ENCODE data around the gene IRF1. TPM values are rescaled to one million over a fixed set of nuclear protein-coding genes. Genes with fewer than 3 reads are reported as not detected.

The IRF1 gene
- total RNA-seq, 1 donor from 2014 or later = 75.3 TPM

DNA sequence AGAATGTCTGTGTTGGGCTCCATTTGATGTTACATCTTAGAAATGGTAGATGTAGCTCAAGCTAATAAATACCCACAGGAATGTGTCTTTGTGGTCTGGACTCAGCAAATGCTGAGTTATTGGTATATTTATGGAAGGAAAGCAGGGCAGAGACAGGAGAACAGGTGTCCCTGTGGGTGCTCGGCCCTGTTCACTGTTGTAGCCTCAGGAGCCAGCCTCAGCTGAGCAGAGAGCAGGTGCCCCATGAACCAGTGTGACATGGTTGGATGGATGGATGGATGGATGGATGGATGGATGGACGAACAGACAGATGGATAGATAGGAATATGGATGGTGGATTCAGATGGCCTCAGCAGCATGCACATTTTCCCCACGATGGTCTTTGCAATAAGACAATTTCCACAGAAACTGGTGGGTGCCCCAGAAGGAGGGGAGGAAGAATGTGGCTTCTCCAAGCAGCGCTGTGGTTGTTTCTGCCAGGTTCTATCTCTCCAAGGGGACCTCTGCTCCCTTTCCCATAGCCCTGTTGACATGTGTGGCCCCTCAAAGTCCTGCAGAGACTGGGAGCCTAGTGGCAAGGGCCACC lies 8.2 kb upstream of the IRF1 start:
- Histone ChIP-seq H3K36me3 (ENCODE audit: control insufficient read depth, insufficient read depth, low read length) (no peaks in the 10 kb centered on the region), H3K4me3 (ENCODE audit: low read depth, low read length) (no peak overlapping the region), H3K27me3 (ENCODE audit: control insufficient read depth, insufficient read depth, low read length) (no peaks in the 10 kb centered on the region)
- TF ChIP-seq CTCF (IDR thresholded peaks at IDR 0.05; ENCODE audit: insufficient read depth, low read length, poor library complexity, severe bottlenecking) = no peak
- no peak for DNase-seq (ENCODE audit: low read depth)

DNA sequence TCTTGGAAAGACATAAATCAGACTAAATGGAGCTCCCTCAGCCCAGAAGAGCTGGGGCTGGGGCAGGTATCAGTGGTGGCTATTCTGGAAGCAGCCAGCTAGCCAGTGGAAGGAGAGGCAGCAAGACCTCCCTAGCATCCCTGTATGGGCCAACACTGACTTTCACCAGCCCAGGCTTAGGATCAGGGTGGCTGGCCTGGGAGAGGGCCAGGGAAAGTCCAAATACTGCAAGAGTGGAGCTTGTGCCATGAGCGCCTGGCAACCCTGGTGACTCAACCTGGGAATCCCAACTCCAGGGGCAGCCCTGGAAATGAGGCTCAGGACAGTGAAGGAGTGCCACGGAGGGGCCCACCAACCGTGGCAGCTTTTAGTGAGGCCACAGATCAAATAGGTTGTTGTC lies 7.6 kb upstream of the IRF1 start:
- TF ChIP-seq CTCF (IDR thresholded peaks at IDR 0.05; ENCODE audit: insufficient read depth, low read length, poor library complexity, severe bottlenecking) = no peak
- no peak for DNase-seq (ENCODE audit: low read depth)
- no peaks in the 10 kb centered on the region for H3K27me3 ChIP-seq (ENCODE audit: control insufficient read depth, insufficient read depth, low read length)
- H3K4me3 ChIP-seq (ENCODE audit: low read depth, low read length) = no peak overlapping the region
- H3K36me3 ChIP-seq (ENCODE audit: control insufficient read depth, insufficient read depth, low read length) = no peaks in the 10 kb centered on the region

DNA sequence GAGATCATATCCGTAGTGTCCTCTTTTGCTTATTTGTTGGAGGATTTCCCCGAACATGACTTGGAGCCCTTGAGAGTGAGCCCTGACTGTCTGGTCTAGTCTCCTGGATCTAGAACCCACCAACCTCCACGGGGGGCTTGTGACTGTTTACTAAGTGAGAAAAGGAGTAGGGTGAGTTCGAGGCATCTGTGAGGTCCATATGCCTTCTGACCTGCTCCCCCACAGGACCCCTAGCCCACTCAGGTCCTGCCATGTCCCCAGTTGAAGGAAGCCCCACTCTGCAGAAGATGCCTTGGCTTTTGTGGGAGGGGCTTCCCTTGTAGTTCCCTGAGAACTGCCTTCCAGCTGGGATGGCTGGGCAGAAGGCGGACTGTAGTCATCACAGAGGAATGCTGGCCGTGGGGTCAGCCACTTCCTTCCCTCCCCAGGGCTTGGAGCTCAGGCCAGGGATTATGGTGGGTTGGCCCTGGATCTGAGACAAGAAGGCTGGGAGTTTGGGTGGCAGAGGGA lies 7.0 kb upstream of the IRF1 start:
- DNase-seq (ENCODE audit: low read depth) = peak; percentile 80
- no peaks in the 10 kb centered on the region for H3K36me3 ChIP-seq (ENCODE audit: control insufficient read depth, insufficient read depth, low read length)
- peak overlapping the region; percentile 52 for H3K4me3 ChIP-seq (ENCODE audit: low read depth, low read length)
- TF ChIP-seq CTCF (IDR thresholded peaks at IDR 0.05; ENCODE audit: insufficient read depth, low read length, poor library complexity, severe bottlenecking) = no peak
- H3K27me3 ChIP-seq (ENCODE audit: control insufficient read depth, insufficient read depth, low read length) = no peaks in the 10 kb centered on the region

DNA sequence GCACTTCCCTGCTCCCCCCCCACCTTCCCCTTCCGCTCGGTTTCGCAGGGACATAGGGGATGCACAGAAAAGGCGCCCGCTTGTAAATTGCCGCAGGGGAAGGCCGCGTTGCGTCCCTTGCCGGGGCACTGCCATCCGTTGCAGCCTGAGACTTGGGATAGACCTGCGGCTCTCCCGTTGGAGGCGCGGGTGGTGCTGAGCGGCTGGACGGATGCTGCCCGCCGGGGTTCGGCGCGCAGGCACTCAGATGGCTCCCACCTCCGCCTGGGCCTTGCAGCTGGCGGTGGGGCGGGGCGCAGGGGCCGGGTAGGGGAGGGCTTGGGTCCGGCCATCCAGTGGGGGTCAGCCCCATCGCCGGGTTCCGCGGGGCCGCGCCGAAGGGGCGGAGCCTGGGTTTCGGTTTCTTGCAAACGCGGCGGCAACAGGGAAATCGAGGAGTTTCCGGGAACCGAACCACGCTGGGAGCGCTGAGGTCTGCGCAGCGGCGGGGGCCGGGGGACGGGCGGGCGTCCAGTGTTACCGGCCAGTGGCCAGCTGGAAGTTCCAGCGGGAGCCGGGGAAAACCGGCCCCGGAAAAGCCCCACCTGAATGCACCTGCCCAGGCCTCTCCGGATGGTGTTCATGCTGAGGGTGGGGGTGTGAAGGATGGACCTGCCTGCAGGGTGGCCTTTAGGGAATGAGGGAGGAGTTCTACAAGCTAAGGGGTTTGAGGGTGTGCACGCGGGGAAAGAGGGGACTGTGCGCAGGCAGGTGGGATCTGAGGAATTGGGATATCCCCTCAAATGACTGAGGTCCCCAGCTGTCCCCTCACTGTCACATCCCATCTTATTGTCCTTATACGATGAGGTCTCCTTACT lies 6.3 kb upstream of the IRF1 start:
- TF ChIP-seq CTCF (IDR thresholded peaks at IDR 0.05; ENCODE audit: insufficient read depth, low read length, poor library complexity, severe bottlenecking) = no peak
- Histone ChIP-seq H3K36me3 (ENCODE audit: control insufficient read depth, insufficient read depth, low read length) (no peaks in the 10 kb centered on the region), H3K4me3 (ENCODE audit: low read depth, low read length) (peak overlapping the region; percentile 52), H3K27me3 (ENCODE audit: control insufficient read depth, insufficient read depth, low read length) (no peaks in the 10 kb centered on the region)
- DNase-seq (ENCODE audit: low read depth) = no peak

GRCh38 chr5:132496191-132496630 lies 5.6 kb upstream of the IRF1 start:
- Histone ChIP-seq H3K36me3 (ENCODE audit: control insufficient read depth, insufficient read depth, low read length) (no peaks in the 10 kb centered on the region), H3K4me3 (ENCODE audit: low read depth, low read length) (peak overlapping the region; percentile 52), H3K27me3 (ENCODE audit: control insufficient read depth, insufficient read depth, low read length) (no peaks in the 10 kb centered on the region)
- peak; percentile 86 for DNase-seq (ENCODE audit: low read depth)
- no peak for TF ChIP-seq CTCF (IDR thresholded peaks at IDR 0.05; ENCODE audit: insufficient read depth, low read length, poor library complexity, severe bottlenecking)

Measured in kidney epithelial cell (primary cell).